Left lung (tissue), 10 donors: ENCODE measurements around the gene CCDC92B. TPM values are rescaled to one million over a fixed set of nuclear protein-coding genes. Genes with fewer than 3 reads are reported as not detected.

ENCODE experiments used
- ATAC-seq: fragments of 200-7000 bp; cut with Tn5 transposase; one replicate; pipeline ENCODE4 v1.9.1; 2020; ENCODE audit warnings: moderate library complexity
- DNase-seq, 4 donors: peaks; one replicate each; pipeline ENCODE4 v3.0.0-alpha.2; 2013 to 2020
- H3K27ac ChIP-seq, 2 donors: fragments of 200-600 bp; sonication (generic) in 1 of 2; one replicate each; pipeline versions ENCODE4 v1.5.0 to v1.8.0; 2020 to 2021
- H3K27me3 ChIP-seq, 2 donors: fragments of 200-600 bp; sonication (generic) in 1 of 2; one replicate each; pipeline versions ENCODE4 v1.5.0 to v1.8.0; 2020 to 2021
- H3K36me3 ChIP-seq, 2 donors: fragments of 200-600 bp; sonication (generic) in 1 of 2; one replicate each; pipeline versions ENCODE4 v1.5.0 to v1.8.0; 2020 to 2021
- H3K4me1 ChIP-seq, 2 donors: fragments of 200-600 bp; one replicate each; pipeline ENCODE4 v1.8.0; 2021
- H3K4me3 ChIP-seq, 2 donors: fragments of 200-600 bp; sonication (generic) in 1 of 2; one replicate each; pipeline versions ENCODE4 v1.5.0 to v1.8.0; 2020 to 2021; ENCODE audit warnings: mild to moderate bottlenecking in 1 of 2
- H3K9me3 ChIP-seq, 2 donors: fragments of 200-600 bp; sonication (generic) in 1 of 2; one replicate each; pipeline versions ENCODE4 v1.5.0 to v1.8.0; 2020 to 2021
- CTCF ChIP-seq, 2 donors: fragments of 200-600 bp; sonication (generic) in 1 of 2; IDR thresholded peaks; one replicate each; pipeline versions ENCODE4 v1.5.0 to v1.8.0; 2021; ENCODE audit warnings: antibody characterized with exemption in 2 of 2
- intact Hi-C, 2 donors: fragments of 100-400 bp; cut with DNase I; formaldehyde crosslinking; loops; one replicate each; pipeline versions ENCODE4 v1.11.2 to v1.14.2; 2022
- polyA plus RNA-seq, 6 donors: library from polyadenylated mRNA; unstranded; fragments of 120-200 nt; gene quantifications; one replicate each; pipeline ENCODE4 v1.2.1, GENCODE V29; 2013; ENCODE audit not compliant: insufficient read length in 6 of 6
- total RNA-seq, 2 donors: library from RNA; stranded (reverse); fragmentation: NEBNext Ultra II Directional; extraction: Animal tissue kit (Norgen Biotek cat#: 25700); gene quantifications; one replicate each; pipeline ENCODE4 v1.2.1, GENCODE V29; 2021
- donor health status: DM: no; HTN: yes; CAD: no.
- donor health status: DM: no; HTN: no; CAD: no.

Gene CCDC92B
- total and polyA plus RNA-seq, 8 donors: 0.15 to 0.41 (median 0.25) TPM

DNA sequence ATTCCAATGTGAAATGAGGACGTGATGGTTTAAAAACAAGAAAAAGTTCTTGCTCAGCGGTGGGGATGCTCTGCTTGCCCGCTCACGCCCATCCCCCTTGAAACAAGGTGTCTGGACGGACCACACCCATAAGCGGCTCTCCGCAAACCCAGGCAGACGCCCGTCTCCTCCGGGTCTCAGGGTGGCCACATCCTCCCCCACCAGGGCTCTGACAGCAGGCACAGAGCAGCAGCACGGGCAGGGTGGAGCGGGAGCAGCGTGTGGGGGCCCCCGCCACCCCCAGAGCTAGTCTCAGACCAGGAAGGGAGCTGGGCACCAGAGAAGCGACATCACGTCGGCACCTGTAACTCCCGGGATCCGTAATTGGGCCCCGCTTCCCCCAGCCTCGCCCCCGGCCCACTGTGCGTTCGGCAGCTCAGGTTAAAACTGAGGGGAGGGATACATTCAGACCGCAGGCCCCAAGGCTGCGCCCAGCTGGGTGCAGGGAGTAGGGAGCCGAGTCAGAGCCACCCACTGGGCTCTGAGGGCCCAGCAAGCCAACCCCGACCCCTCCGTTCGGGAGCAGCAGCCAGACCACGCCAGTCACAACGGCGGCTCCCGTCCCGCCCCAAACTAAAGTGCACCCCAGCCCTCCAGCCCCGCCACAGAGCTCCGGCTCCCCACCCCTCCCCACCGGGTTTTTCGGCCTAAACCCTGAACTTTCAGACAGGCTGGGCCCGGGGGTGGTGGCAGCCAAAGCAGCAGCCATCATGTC is 59.9 kb downstream of the CCDC92B start:
- DNase-seq (peak in 2 of 4 donors; percentile 31 to 79), ATAC-seq (peak; percentile 5)
- H3K27ac ChIP-seq: no peak overlapping the region
- H3K36me3 ChIP-seq: peaks cover 0 to 54% of the 10 kb centered on the region in 2 donors
- H3K4me1 ChIP-seq: peaks cover 13 to 15% of the 10 kb centered on the region in 2 donors
- intact Hi-C loops: loop anchor here in 1 of 2 donors (10.0 kb wide), 1 partner anchor 95 kb away; the partner anchor contains the start of gene PAFAH1B1
- TF ChIP-seq CTCF (IDR thresholded peaks at IDR 0.05): no peak
- no peaks in the 10 kb centered on the region for H3K9me3 ChIP-seq
- H3K4me3 ChIP-seq: no peak overlapping the region
- no peaks in the 10 kb centered on the region for H3K27me3 ChIP-seq

DNA sequence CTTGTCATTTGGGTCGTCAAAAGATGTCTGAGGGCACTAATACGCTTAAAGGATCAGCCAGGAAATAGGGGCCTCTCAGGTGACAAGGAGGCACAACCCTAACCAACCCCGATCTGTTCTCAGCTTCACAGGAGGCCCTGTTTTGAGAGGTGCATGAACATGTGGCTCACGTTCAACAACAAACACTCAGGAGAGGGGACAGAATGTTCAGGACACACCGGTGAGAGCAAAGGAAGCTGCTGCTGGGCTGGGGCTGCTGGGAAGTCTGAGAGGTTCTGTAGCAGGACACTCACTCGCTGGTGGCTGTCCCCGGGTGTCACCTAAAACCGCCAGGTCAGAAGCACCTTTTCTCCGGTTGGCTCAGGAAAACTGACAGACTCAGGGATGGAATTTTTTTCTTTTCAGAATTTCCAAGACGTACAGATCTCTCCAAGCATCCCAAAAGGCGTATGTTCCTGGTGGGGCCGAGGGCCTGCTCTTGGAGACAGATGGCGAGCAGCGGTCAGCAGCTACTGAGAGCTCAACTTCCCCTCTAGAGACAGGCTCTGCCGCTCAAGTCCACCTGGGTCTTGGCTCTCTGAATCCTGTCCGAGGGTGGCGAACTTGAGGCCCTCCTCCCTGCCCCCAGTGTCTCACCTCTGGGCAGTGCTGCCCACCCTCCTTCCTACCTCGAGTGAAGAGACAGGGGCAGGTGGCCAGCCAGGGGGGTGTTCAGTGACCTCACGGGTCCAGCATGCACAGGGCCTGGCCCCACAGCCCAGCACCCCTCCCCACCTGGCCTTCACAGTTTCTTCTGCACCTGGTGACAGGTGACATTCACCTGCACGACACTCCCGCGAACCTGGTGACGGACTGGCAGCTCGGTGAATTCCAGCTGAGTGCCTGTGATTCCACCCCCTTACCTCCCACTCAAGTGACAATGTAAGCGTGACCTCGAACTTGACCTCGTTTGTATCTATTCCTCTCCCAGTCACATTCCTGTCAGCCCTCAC is 60.8 kb downstream of the CCDC92B start:
- peak in 2 of 4 donors; percentile 56 to 78 for DNase-seq
- no peaks in the 10 kb centered on the region for H3K27me3 ChIP-seq
- peak; percentile 68 for ATAC-seq
- peak overlapping the region; percentile 19 to 39 for H3K27ac ChIP-seq
- H3K36me3 ChIP-seq: peaks cover 0 to 54% of the 10 kb centered on the region in 2 donors
- no peak overlapping the region for H3K4me3 ChIP-seq
- TF ChIP-seq CTCF (IDR thresholded peaks at IDR 0.05): no peak
- peaks cover 15% of the 10 kb centered on the region in 2 donors for H3K4me1 ChIP-seq
- intact Hi-C loops: loop anchor here in 1 of 2 donors (10.0 kb wide), 1 partner anchor 94 kb away; the partner anchor contains the start of gene PAFAH1B1
- H3K9me3 ChIP-seq: no peaks in the 10 kb centered on the region

- Histone ChIP-seq H3K27ac (no peak overlapping the region), H3K36me3 (peaks cover 0 to 53% of the 10 kb centered on the region in 2 donors), H3K4me3 (no peak overlapping the region), H3K4me1 (peaks cover 15% of the 10 kb centered on the region in 2 donors), H3K27me3 (no peaks in the 10 kb centered on the region), H3K9me3 (no peaks in the 10 kb centered on the region)
- intact Hi-C loops: loop anchor here in 1 of 2 donors (10.0 kb wide), 1 partner anchor 92 kb away; the partner anchor contains the start of gene PAFAH1B1
- no peak for DNase-seq
- ATAC-seq: no peak
- TF ChIP-seq CTCF (IDR thresholded peaks at IDR 0.05): no peak
Measured at GRCh38 chr17:2687074-2687418, 62.4 kb downstream of the CCDC92B start.

DNA sequence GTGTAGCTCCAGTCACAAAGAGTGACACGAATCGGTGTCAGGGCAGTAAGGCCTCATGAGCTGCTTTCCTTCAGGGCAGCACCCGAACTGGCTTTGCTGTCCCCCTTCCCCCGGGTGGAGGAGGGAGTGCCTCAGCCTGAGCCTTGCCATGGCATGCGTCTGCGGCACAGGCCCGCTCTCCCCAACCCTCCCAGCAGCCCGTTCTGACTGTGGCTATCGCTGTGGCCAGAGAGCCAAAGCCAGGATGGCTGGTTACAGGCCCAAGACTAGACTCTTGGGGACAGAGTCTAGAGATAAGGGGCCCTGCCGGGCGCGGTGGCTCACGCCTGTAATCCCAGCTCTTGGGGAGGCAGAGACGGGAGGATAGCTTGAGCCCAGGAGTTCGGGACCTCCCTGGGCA is 63.8 kb downstream of the CCDC92B start:
- H3K27me3 ChIP-seq: no peaks in the 10 kb centered on the region
- peaks cover 15% of the 10 kb centered on the region in 2 donors for H3K4me1 ChIP-seq
- H3K36me3 ChIP-seq: peaks cover 0 to 55% of the 10 kb centered on the region in 2 donors
- TF ChIP-seq CTCF (IDR thresholded peaks at IDR 0.05): no peak
- DNase-seq: peak in 1 of 4 donors; percentile 68
- intact Hi-C loops: loop anchor here in 1 of 2 donors (10.0 kb wide), 1 partner anchor 91 kb away; the partner anchor contains the start of gene PAFAH1B1
- no peak overlapping the region for H3K4me3 ChIP-seq
- H3K9me3 ChIP-seq: no peaks in the 10 kb centered on the region
- H3K27ac ChIP-seq: no peak overlapping the region
- no peak for ATAC-seq
